Lung (tissue), 12 donors: ENCODE measurements around the gene ALDH1B1. TPM values are rescaled to one million over a fixed set of nuclear protein-coding genes. Genes with fewer than 3 reads are reported as not detected.

Experiments used
- ATAC-seq: fragments of 200-7000 bp; cut with Tn5 transposase; one replicate; pipeline ENCODE4 v1.9.1; 2020; ENCODE audit warnings: moderate number of reproducible peaks; ENCODE audit not compliant: insufficient read depth, low FRiP score
- DNase-seq, 3 donors: peaks; one replicate each; pipeline ENCODE4 v3.0.0-alpha.2; 2013 to 2017
- H3K27ac ChIP-seq, 2 donors: one replicate each; pipeline ENCODE4 v1.5.1; 2013; ENCODE audit warnings: mild to moderate bottlenecking in 2 of 2, moderate library complexity in 2 of 2, control low read depth in 1 of 2, inconsistent platforms in 1 of 2, low read depth in 1 of 2, low read length in 1 of 2
- H3K27me3 ChIP-seq, 3 donors: one replicate each; pipeline ENCODE4 v1.5.1; 2013; ENCODE audit warnings: low read length in 2 of 3; ENCODE audit not compliant: control insufficient read depth in 3 of 3, insufficient read depth in 3 of 3
- H3K36me3 ChIP-seq, 4 donors: one replicate each; pipeline ENCODE4 v1.5.1; 2013; ENCODE audit warnings: low read length in 4 of 4, mild to moderate bottlenecking in 1 of 4, moderate library complexity in 1 of 4; ENCODE audit not compliant: control insufficient read depth in 4 of 4, insufficient read depth in 4 of 4
- H3K4me1 ChIP-seq, 5 donors: one replicate each; pipeline ENCODE4 v1.5.1; 2013; ENCODE audit warnings: low read length in 5 of 5, mild to moderate bottlenecking in 2 of 5, moderate library complexity in 1 of 5; ENCODE audit not compliant: control insufficient read depth in 5 of 5, insufficient read depth in 5 of 5
- H3K4me3 ChIP-seq: one replicate; pipeline ENCODE4 v1.5.1; 2013; ENCODE audit warnings: mild to moderate bottlenecking, control low read depth, moderate library complexity
- H3K9ac ChIP-seq, 2 donors: one replicate each; pipeline ENCODE4 v1.5.1; 2013; ENCODE audit warnings: low read length in 2 of 2, control low read depth in 1 of 2; ENCODE audit not compliant: insufficient read depth in 1 of 2
- H3K9me3 ChIP-seq, 4 donors: one replicate each; pipeline ENCODE4 v1.5.1; 2013; ENCODE audit warnings: low read length in 3 of 4, mild to moderate bottlenecking in 1 of 4, moderate library complexity in 1 of 4; ENCODE audit not compliant: control insufficient read depth in 4 of 4, insufficient read depth in 3 of 4
- CTCF ChIP-seq: IDR thresholded peaks from 2 replicates; pipeline ENCODE4 v1.5.1; 2012; ENCODE audit warnings: mild to moderate bottlenecking; ENCODE audit errors: control extremely low read depth, extremely low read depth
- WGBS, 2 donors: extraction: QIAGEN DNeasy Blood & Tissue Kit; methylation state at CpG; one replicate each; pipeline ENCODE4 v1.1.7; 2013; 5-methylcytosine and 5-hydroxymethylcytosine counted together
- polyA plus RNA-seq, 2 donors: library from polyadenylated mRNA; stranded (reverse); fragments of 200-250 nt; gene quantifications; one replicate each; pipeline ENCODE4 v1.2.1, GENCODE V29; 2013
- total RNA-seq, 2 donors: library from RNA; depleted of rRNA in 1 of 2; stranded (reverse); fragments of >200 nt in 1 of 2; gene quantifications; one replicate each; pipeline ENCODE4 v1.2.1, GENCODE V29; 2014 to 2021
- donor health status: control.
- donor health status: control.
- donor health status: Bipolar disorder and iron deficiency.
- donor health status: healthy.
- donor health status: DM: yes; HTN: yes; CAD: no.

The ALDH1B1 gene
- total and polyA plus RNA-seq, 4 donors: 6.4 to 21.1 (median 12.0) TPM

DNA sequence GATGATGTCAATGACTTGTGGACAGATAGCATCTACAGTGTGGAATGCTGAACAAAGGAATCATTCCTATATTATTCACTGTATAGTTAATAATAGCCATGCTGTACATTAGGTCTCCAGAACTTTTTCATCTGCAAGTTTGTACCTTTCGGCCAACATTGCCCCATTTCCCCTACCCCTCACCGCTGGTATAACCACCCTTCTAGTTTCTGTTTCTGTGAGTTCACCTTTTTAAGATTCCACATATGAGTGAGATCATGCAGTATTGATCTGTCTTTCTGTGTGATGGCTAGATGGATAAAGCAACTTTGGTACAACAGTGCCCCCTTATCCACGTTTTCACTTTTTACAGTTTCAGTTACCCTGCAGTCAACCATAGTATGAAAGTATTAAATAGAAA is 18.8 kb upstream of the ALDH1B1 start:
- H3K36me3 ChIP-seq: no peaks in the 10 kb centered on the region
- H3K27me3 ChIP-seq: no peaks in the 10 kb centered on the region
- TF ChIP-seq CTCF: no peak
- no peak overlapping the region for H3K9ac ChIP-seq
- WGBS, 2 donors: 73 to 76% methylated on average over 3 of the region's 3 CpGs
- H3K9me3 ChIP-seq: peaks cover 0 to 3% (median 0%) of the 10 kb centered on the region in 4 donors
- H3K27ac ChIP-seq: no peak overlapping the region
- DNase-seq (no peak), ATAC-seq (no peak)
- H3K4me1 ChIP-seq: peaks cover 0 to 1% (median 0%) of the 10 kb centered on the region in 5 donors
- no peak overlapping the region for H3K4me3 ChIP-seq

- Histone ChIP-seq H3K27ac (no peak overlapping the region), H3K9me3 (peaks cover 0 to 3% (median 0%) of the 10 kb centered on the region in 4 donors), H3K4me3 (no peak overlapping the region), H3K27me3 (no peaks in the 10 kb centered on the region), H3K4me1 (peaks cover 0 to 1% (median 0%) of the 10 kb centered on the region in 5 donors), H3K36me3 (no peaks in the 10 kb centered on the region), H3K9ac (no peak overlapping the region)
- no peak for TF ChIP-seq CTCF
- no peak for DNase-seq
- 76 to 78% methylated on average over 5 of the region's 5 CpGs for WGBS, 2 donors
- ATAC-seq: no peak
Measured at GRCh38 chr9:38374847-38375571, 17.5 kb upstream of the ALDH1B1 start.

DNA sequence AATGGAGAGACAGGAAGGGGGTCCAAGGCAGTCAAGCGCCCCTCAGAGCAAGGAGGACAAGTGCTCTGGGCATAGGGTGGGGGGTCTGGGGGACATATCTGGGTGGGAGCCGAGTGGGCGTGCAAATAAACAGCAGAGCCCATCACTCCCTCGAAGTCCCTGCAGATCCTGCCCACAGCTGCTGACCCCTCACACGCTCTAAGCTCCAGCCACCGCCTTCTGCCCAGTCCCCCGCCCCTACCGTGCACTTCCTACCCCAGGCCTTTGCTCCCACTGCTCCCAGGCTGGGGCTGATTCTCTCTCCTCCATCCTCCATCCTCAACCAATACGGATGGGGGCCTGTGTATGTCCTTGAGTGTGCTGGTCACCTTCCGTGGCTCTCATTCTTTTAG is 16.9 kb upstream of the ALDH1B1 start:
- 75 to 82% methylated on average over 10 of the region's 10 CpGs for WGBS, 2 donors
- no peaks in the 10 kb centered on the region for H3K27me3 ChIP-seq
- no peak for DNase-seq
- TF ChIP-seq CTCF: no peak
- H3K27ac ChIP-seq: no peak overlapping the region
- no peak overlapping the region for H3K4me3 ChIP-seq
- H3K9ac ChIP-seq: no peak overlapping the region
- H3K9me3 ChIP-seq: peaks cover 0 to 3% (median 0%) of the 10 kb centered on the region in 4 donors
- H3K4me1 ChIP-seq: peaks cover 0 to 1% (median 0%) of the 10 kb centered on the region in 5 donors
- ATAC-seq: no peak
- no peaks in the 10 kb centered on the region for H3K36me3 ChIP-seq
